GM19324 (cell line): Measurements from ENCODE around the gene FBXL5.
"Not testable (repeated sequence)": the region's sequence is repeated elsewhere in the genome, so short reads cannot be mapped to it uniquely, and the experiment has no call there.

Experiments
- ATAC-seq: cut with Tn5 transposase; IDR thresholded peaks from one replicate; pipeline ENCODE4 v1.9.1; 2021; ENCODE audit warnings: mild to moderate bottlenecking, moderate library complexity; ENCODE audit not compliant: unreplicated experiment, low FRiP score

The FBXL5 gene

GRCh38 chr4:15653420-15653819 lies 1.7 kb downstream of the FBXL5 start:
- no peak for ATAC-seq

GRCh38 chr4:15652841-15653240 lies 2.3 kb downstream of the FBXL5 start:
- ATAC-seq, result no peak

DNA sequence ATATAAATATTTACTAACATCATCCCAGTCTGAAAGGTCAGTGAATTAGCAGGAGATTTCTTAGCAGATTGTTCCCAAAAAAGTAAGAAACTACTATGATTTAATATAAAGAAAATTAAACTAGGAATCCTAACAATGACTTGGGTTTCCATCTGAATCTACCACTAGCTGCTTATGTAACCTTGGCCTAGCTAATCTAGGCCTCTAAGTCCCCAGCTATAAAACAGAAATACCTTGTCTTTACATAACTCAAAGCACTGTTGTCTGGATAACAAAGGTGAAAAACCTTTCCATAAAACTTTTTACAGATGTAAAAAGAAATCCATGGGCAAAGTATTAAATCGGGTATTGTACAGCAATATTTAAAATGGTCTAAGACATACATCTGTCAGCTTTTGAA lies 3.0 kb downstream of the FBXL5 start:
- ATAC-seq, result no peak

DNA sequence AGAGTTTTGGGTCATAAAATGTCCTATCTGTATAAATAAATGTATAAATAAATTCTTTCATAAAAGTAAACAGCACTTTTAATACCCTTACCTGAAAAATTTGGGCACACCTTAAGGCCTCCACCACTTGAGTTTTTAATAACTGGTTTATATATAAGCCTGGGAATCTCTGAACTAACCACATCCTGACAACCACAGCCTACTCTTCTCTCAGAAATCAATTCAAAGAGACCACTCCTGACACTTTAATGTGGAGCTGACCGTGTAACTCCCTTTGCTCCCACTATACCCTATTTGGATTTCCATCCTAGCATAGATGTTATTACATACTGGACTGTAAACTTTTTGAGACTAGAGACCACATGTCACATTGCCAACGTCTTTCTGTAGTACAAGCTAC lies 3.5 kb downstream of the FBXL5 start:
- ATAC-seq, result no peak

- ATAC-seq, result no peak
Observed at GRCh38 chr4:15649914-15650545, 5.1 kb downstream of the FBXL5 start.

DNA sequence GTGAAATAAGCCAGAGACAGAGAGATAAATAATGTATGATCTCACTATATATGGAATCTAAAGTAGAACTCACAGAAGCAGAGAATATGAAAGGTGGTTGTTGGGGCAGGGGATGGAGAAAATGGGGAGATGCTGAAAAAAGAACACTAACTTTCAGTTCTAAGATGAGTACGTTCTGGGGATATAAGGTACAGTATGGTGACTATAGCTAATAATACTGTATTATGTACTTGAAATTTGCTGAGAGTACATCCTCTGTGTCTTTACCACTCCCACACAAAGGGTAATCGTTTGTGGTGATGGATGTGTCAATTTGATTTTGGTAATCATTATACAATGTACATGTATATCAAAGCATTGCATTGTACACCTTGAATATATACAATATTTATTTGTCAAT lies 6.6 kb downstream of the FBXL5 start:
- ATAC-seq, result no peak

DNA sequence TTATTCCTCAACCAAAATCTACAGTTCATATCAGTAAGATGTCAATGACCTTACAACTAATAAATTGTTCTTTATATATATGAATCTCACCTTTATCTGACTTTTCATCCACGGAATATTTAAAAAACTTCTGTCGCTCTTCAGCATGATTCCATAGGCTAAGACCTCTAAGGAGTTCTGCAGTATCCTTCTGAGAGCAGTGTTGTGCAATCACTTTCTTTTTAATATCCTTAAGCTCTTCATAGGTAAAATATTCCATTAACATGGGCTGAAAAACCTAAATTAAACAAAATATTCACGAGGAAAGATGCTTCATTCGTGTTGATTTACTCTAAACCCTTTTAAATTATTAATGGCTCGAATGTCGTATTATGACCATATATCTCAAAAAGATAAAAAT lies 16.7 kb downstream of the FBXL5 start:
- ATAC-seq, result no peak

- ATAC-seq, result no peak
Observed at GRCh38 chr4:15636818-15637217, 18.3 kb downstream of the FBXL5 start.

GRCh38 chr4:15617407-15617806 lies 37.8 kb downstream of the FBXL5 start:
- ATAC-seq, result not testable (repeated sequence)

- not testable (repeated sequence) for ATAC-seq
Observed at GRCh38 chr4:15614891-15615290, 40.3 kb downstream of the FBXL5 start.

DNA sequence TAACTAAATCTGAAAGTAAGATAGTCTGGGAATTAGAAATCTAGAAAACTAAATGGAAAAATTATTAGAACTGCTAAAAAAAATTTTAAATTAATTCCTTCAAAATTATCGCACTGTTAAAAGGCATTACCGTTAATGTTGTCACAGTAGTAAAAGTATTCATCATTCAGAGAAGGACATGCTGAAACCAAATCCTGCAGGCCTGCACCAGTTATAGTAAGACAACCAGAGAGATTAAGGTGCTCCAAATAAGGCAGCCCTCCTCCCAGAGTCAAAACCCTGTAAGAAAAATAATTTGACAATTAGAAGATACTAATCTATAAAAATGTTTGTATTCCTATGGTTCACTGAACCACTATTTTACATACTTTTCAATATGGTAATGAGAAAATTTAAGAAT lies 43.0 kb downstream of the FBXL5 start:
- no peak for ATAC-seq

DNA sequence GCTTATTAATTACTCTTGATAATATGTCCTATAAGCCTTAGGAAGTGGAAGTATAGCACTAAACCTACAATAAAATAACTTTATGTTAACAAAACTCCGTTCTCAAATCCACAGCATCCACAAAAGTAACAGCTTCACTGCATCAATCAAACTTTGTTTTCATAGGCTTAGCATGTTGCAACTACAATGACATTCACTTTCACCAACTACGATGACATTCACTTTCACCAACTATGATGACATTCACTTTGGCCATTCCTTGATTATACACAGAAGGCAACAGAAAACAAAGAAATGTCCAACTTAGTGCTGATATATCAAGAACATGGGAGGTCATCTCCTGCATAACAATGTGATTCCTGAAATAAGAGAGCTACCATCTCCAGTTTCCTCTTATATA lies 44.3 kb downstream of the FBXL5 start:
- no peak for ATAC-seq

- no peak for ATAC-seq
Observed at GRCh38 chr4:15605537-15605936, 49.6 kb downstream of the FBXL5 start.

DNA sequence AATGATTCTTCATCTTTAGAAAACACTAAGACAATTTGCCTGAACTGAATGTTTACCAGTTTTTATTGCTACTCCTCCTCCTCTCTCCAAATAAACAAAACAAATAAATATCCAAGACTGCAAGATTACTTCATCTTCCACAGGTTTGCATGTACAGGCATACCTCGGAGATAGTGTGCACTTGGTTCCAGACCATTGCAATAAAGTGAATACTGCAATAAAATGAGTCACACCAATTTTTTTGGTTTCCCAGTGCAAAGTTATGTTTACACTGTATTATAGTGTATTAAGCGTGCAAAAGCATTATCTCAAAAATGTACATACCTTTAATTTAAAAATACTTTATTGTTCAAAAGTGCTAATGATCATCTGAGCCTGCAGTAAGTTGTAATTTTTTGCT lies 53.3 kb downstream of the FBXL5 start:
- ATAC-seq, result no peak

GRCh38 chr4:15600176-15600575 lies 55.0 kb downstream of the FBXL5 start:
- ATAC-seq, result no peak

- no peak for ATAC-seq
Observed at GRCh38 chr4:15598644-15599043, 56.5 kb downstream of the FBXL5 start.

DNA sequence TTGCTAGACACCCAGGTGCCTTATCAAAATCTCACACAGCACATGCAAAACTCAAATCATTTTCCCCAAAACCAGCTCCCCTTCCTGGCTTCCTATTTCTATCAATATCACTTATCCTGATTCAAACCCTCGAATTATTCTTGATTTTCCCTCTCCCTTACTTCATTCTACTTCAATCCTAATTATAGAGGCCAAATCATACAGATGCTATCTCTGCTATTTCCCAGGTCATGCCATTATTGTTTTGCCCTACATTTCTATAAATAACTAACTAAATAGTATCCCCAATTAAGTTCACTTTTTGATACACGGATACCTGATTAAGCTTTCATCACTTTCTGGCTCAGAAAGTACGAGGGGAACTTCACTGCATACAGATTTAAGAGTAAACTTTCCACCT lies 62.4 kb downstream of the FBXL5 start:
- no peak for ATAC-seq

DNA sequence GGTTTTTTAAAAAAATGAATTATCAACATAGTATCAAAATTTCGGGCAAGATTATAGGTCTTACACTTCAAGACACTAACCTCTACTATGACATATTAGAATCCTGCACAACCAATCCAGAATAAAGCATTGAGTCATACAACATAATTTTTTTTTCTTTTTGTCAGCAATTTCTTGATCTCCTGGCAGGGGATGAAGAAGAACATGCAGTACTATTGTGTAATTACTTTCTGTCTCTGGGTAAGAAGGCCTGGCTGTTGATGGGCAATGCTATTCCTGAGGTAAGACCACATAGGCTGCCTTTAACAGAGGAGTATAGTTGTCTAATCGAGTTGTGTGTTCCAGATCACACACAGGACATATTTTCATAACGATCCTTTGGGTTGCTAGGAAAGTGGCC lies 67.5 kb downstream of the FBXL5 start:
- ATAC-seq, result no peak

DNA sequence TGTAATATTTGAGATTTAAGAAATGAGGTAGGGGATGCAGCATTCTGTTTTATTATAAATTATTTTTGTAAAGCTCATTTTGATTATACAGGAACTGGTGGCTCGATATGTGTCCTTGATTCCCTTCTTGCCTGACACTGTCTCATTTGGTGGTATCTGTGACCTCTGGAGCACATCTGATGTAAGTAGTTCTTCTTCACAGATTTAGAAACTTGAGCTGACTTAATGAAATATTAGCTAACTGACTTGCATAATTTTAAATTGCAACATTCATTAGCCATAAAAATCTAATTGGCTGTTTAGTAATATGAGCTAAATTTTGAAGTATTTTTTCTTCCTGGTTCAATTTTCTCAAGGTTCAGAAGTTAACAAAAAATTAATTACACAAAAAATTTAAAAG lies 69.1 kb downstream of the FBXL5 start:
- ATAC-seq, result no peak

DNA sequence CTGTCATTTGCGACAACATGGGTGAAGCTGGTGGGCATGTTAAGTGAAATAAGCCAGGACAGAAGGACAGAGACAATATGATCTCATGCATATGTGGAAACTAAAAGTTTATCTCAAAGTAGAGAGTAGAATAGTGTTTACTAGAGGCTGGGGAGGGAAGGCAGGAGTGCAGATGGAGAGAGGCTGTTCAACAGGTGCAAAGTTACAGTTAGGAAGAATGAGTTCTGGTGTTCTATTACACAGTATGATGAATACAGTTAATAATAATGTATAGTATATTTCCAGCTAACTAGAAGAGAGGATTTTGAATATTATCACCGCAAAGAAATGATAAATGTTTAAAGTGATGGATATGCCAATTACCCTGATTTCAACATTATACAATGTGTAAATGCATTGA lies 69.8 kb downstream of the FBXL5 start:
- no peak for ATAC-seq

DNA sequence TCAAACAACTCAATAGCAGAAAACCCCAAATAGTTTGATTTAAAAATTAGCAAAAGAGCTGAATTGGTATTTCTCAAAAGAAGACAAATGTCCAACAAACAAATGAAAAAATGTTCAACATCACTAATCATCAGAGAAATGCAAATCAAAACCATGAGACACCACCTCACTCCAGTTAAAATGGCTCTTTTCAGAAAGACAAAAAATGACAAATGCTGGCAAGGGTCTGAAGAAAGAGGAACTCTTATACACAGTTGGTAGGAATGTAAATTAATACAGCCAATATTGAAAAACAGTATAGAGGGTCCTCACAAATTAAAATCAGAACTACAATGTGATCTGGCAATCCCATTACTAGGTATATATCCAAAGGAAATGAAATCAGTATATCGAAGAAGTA lies 70.4 kb downstream of the FBXL5 start:
- ATAC-seq, result no peak

DNA sequence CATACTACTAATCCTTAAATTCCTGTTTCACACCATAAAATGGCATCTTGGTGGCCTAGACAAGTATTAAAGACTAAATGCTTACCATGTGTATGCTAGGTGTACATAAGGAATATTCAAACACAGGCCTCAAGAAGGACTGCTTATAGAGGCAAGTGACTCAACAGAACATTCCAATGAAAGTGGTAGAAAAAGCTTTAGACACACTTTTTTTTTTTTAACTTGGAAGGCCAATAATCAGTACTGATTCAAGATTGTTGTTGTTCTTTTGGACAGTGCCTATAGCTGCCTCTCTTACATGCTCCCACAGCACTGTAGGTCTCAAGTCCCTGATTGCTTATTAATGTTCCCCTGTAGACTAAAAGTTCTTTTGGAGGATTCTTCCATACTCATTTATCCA lies 77.6 kb downstream of the FBXL5 start:
- no peak for ATAC-seq

DNA sequence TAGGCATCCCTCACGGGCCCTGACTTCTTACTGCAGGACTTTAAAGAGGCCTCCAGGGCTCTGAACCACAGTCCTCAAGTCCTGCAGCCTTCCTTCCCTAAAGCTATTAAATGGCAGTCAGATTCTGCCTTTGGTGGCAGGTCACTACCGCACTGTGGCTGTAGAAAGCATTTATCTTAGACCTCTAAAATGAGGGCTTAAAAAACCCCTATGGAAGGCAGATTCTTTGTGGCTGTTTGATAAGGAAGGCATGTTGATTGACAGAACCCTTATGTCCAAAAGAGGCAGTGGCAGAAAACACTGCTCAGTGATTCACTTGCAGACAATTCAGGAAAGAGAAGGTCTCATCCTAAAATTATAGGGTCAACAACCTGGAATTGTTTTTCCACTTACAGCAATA lies 79.2 kb downstream of the FBXL5 start:
- ATAC-seq, result no peak
